A549 (cell line): Measurements from ENCODE around the gene PRKCE. TPM values are rescaled to one million over a fixed set of nuclear protein-coding genes. Genes with fewer than 3 reads are reported as not detected.

Experiments
- ATAC-seq, 2 experiments: fragments of 200-7000 bp in 1 of 2; fragments of >200 bp in 1 of 2; cut with Nextera tagmentation in 1 of 2; cut with Tn5 transposase in 1 of 2; 3 replicates each; pipeline versions ENCODE4 v1.8.0 to v1.9.1; 2018 to 2020; ENCODE audit warnings: mild to moderate bottlenecking in 1 of 2, moderate library complexity in 1 of 2
- CTCF ChIA-PET: fragments of 300-600 bp; sonication (Branson Sonifier 250); formaldehyde crosslinking; extraction: SDS; loops from one replicate; lab custom pipeline; 2021; ENCODE audit warnings: antibody characterized with exemption, inconsistent platforms; lab: Yijun Ruan, JAX
- POLR2A ChIA-PET: fragments of 350-600 bp; formaldehyde crosslinking; extraction: SDS; loops from one replicate; lab custom pipeline; 2021; ENCODE audit warnings: antibody characterized with exemption, inconsistent platforms; lab: Yijun Ruan, JAX
- DNase-seq, 2 experiments: peaks; one replicate each; pipeline versions ENCODE4 v3.0.0 to v3.0.0-alpha.2; 2011 to 2016; ENCODE audit warnings: low read depth in 1 of 2, low spot score in 1 of 2
- FAIRE-seq: peaks from 2 replicates; lab custom pipeline; 2011; peaks lifted over from hg19 to GRCh38; lab: Jason Lieb, UNC
- H3K27ac ChIP-seq, 2 experiments: fragments of >200 bp; sonication (Bioruptor Twin); formaldehyde crosslinking; 3 replicates each; pipeline ENCODE4 v1.5.1; 2016 to 2017
- H3K4me1 ChIP-seq: fragments of >200 bp; sonication (Bioruptor Twin); formaldehyde crosslinking; 3 replicates; pipeline ENCODE4 v1.6.1; 2016
- H3K4me2 ChIP-seq: fragments of >200 bp; sonication (Bioruptor Twin); formaldehyde crosslinking; 3 replicates; pipeline ENCODE4 v1.6.1; 2016
- H3K4me3 ChIP-seq: fragments of >200 bp; sonication (Bioruptor Twin); formaldehyde crosslinking; 3 replicates; pipeline ENCODE4 v1.5.1; 2016
- H3K9me3 ChIP-seq: fragments of >200 bp; sonication (Bioruptor Twin); formaldehyde crosslinking; 3 replicates; pipeline ENCODE4 v1.6.1; 2016
- ATOH8 ChIP-seq: fragments of 250-450 bp; sonication (Bioruptor Pico); IDR thresholded peaks from 2 replicates; pipeline ENCODE4 v1.5.0; 2020; ENCODE audit warnings: low read depth, mild to moderate bottlenecking, moderate library complexity
- BHLHE40 ChIP-seq: IDR thresholded peaks from 2 replicates; pipeline ENCODE4 v1.6.1; 2012; ENCODE audit warnings: low read depth, low read length, inconsistent platforms
- CHD4 ChIP-seq: fragments of 200-600 bp; sonication (generic); IDR thresholded peaks from 2 replicates; pipeline ENCODE4 v1.6.1; 2016; ENCODE audit warnings: antibody characterized with exemption, mild to moderate bottlenecking, borderline replicate concordance
- E2F6 ChIP-seq: IDR thresholded peaks from 2 replicates; pipeline ENCODE4 v1.6.1; 2012; ENCODE audit warnings: low read depth, borderline replicate concordance
- EHMT2 ChIP-seq: fragments of 200-600 bp; sonication (generic); IDR thresholded peaks from 2 replicates; pipeline ENCODE4 v1.6.1; 2016; ENCODE audit warnings: antibody characterized with exemption, low read depth, mild to moderate bottlenecking, moderate library complexity
- ELK1 ChIP-seq: fragments of 150-350 bp; IDR thresholded peaks from 2 replicates; pipeline ENCODE4 v1.6.1; 2014; ENCODE audit warnings: low read depth, mild to moderate bottlenecking, low read length
- EP300 ChIP-seq, 2 experiments: fragments of >200 bp; sonication (Bioruptor Twin); formaldehyde crosslinking; IDR thresholded peaks; 2 replicates in 1 of 2; 3 replicates in 1 of 2; pipeline ENCODE4 v1.6.1; 2016 to 2017
- ESRRA ChIP-seq: fragments of 150-350 bp; IDR thresholded peaks from 2 replicates; pipeline ENCODE4 v1.6.1; 2014; ENCODE audit warnings: mild to moderate bottlenecking, low read length, borderline replicate concordance
- FOSL2 ChIP-seq, 2 experiments: fragments of 450-650 bp in 1 of 2; fragments of >200 bp in 1 of 2; sonication (Bioruptor Twin) in 1 of 2; formaldehyde crosslinking; IDR thresholded peaks; 2 replicates each; pipeline versions ENCODE4 v1.5.0 to v1.6.1; 2016 to 2020; ENCODE audit warnings: mild to moderate bottlenecking in 1 of 2, moderate library complexity in 1 of 2
- FOXS1 ChIP-seq: fragments of 250-450 bp; sonication (Bioruptor Pico); IDR thresholded peaks from 2 replicates; pipeline ENCODE4 v1.5.0; 2020; ENCODE audit warnings: mild to moderate bottlenecking, moderate library complexity
- GATA3 ChIP-seq: IDR thresholded peaks from 2 replicates; pipeline ENCODE4 v1.6.1; 2012; ENCODE audit warnings: borderline replicate concordance
- HES2 ChIP-seq: fragments of >200 bp; sonication (Bioruptor Twin); formaldehyde crosslinking; IDR thresholded peaks from 2 replicates; pipeline ENCODE4 v1.6.1; 2016
- HMGXB4 ChIP-seq: fragments of 250-450 bp; sonication (Bioruptor Pico); IDR thresholded peaks from 2 replicates; pipeline ENCODE4 v1.5.0; 2021; ENCODE audit warnings: mild to moderate bottlenecking, moderate library complexity, borderline replicate concordance
- HOXB5 ChIP-seq: fragments of 250-450 bp; sonication (Bioruptor Pico); IDR thresholded peaks from 2 replicates; pipeline ENCODE4 v1.5.0; 2020; ENCODE audit warnings: mild to moderate bottlenecking, moderate library complexity
- JUN ChIP-seq, 2 experiments: fragments of >200 bp; sonication (Bioruptor Twin); formaldehyde crosslinking; IDR thresholded peaks; 2 replicates in 1 of 2; 3 replicates in 1 of 2; pipeline ENCODE4 v1.6.1; 2016 to 2017
- MAX ChIP-seq: IDR thresholded peaks from 2 replicates; pipeline ENCODE4 v1.6.1; 2012
- MAZ ChIP-seq: fragments of 150-350 bp; IDR thresholded peaks from 2 replicates; pipeline ENCODE4 v1.6.1; 2014; ENCODE audit warnings: antibody characterized with exemption, low read depth, low read length, borderline replicate concordance
- NPAS2 ChIP-seq: fragments of 250-450 bp; sonication (Bioruptor Pico); IDR thresholded peaks from 2 replicates; pipeline ENCODE4 v1.8.0; 2022; ENCODE audit warnings: mild to moderate bottlenecking, moderate library complexity, borderline replicate concordance
- POLR2A ChIP-seq: IDR thresholded peaks from 2 replicates; pipeline ENCODE4 v1.6.1; 2012; ENCODE audit warnings: mild to moderate bottlenecking, low read length
- POLR2AphosphoS2 ChIP-seq: conservative IDR thresholded peaks from 2 replicates; pipeline ENCODE4 v1.6.1; 2012; ENCODE audit warnings: low read length, improper control_type of control experiment, inconsistent platforms
- RARB ChIP-seq: fragments of 250-450 bp; sonication (Bioruptor Pico); IDR thresholded peaks from 2 replicates; pipeline ENCODE4 v1.8.0; 2021; ENCODE audit warnings: mild to moderate bottlenecking, moderate library complexity
- RCOR1 ChIP-seq: fragments of 150-350 bp; IDR thresholded peaks from 2 replicates; pipeline ENCODE4 v1.6.1; 2014; ENCODE audit warnings: antibody characterized with exemption, low read length, low read depth
- RFX5 ChIP-seq: fragments of 450-650 bp; IDR thresholded peaks from 2 replicates; pipeline ENCODE4 v1.7.1; 2014; ENCODE audit warnings: antibody characterized with exemption, mild to moderate bottlenecking, moderate library complexity
- SREBF2 ChIP-seq: fragments of 450-650 bp; IDR thresholded peaks from 2 replicates; pipeline ENCODE4 v1.6.1; 2014; ENCODE audit warnings: mild to moderate bottlenecking, moderate library complexity
- TP53 ChIP-seq: fragments of 250-450 bp; sonication (Bioruptor Pico); IDR thresholded peaks from 2 replicates; pipeline ENCODE4 v1.5.0; 2021; ENCODE audit warnings: mild to moderate bottlenecking, moderate library complexity
- ZSCAN20 ChIP-seq: fragments of 250-450 bp; sonication (Bioruptor Pico); IDR thresholded peaks from 2 replicates; pipeline ENCODE4 v1.8.0; 2022; ENCODE audit warnings: mild to moderate bottlenecking, moderate library complexity
- WGBS: methylation state at CpG from one replicate; pipeline ENCODE4 v1.1.6; 2017; ENCODE audit errors: missing lambda C conversion rate; 5-methylcytosine and 5-hydroxymethylcytosine counted together
- polyA plus RNA-seq, 4 experiments: library from polyadenylated mRNA; depleted of rRNA in 3 of 4; stranded (reverse); fragments of >200 nt; fragmentation: RNase III in 1 of 4; extraction: RNeasy Plus Mini Kit Qiagen cat#74134 plus additional on column Dnase treatment in 1 of 4; gene quantifications; 2 replicates in 3 of 4; 3 replicates in 1 of 4; pipeline ENCODE4 v1.2.3, GENCODE V29; 2011 to 2017

PRKCE gene
- polyA plus RNA-seq, 2 of the 4 experiments (the other 2 are of a cell fraction) = 11.5 to 12.0 TPM

- peak in 1 of 2 experiments; percentile 16 for DNase-seq
- CTCF ChIA-PET = interaction anchor here (1.0 to 1.2 kb wide), 2 partner anchors 45 to 170 kb away, joined by 3 read pairs; no protein-coding TSS in a partner anchor
- no peak overlapping the region for H3K4me3 ChIP-seq
- H3K4me1 ChIP-seq = peaks cover 33% of the 10 kb centered on the region
- WGBS = 96% methylated on average over 4 of the region's 4 CpGs
- no peak overlapping the region for H3K4me2 ChIP-seq
- ATAC-seq = peak; percentile 37 to 39; a peak in 5 of 6 replicates
- POLR2A ChIA-PET = no interaction called here
- H3K27ac ChIP-seq = peak overlapping the region in 1 of 2 experiments; percentile 65; a peak in 1 of 6 replicates
- H3K9me3 ChIP-seq = no peaks in the 10 kb centered on the region
- TF ChIP-seq JUN (IDR thresholded peaks at IDR 0.05) (no peak), POLR2A (no peak), RCOR1 (no peak), EHMT2 (no peak), MAZ (no peak), GATA3 (no peak), HES2 (no peak), HOXB5 (CRISPR knock-in tag) (no peak), HMGXB4 (CRISPR knock-in tag) (no peak), TP53 (CRISPR knock-in tag) (no peak), EP300 (IDR thresholded peaks at IDR 0.05) (no peak)
- FAIRE-seq = no peak
Measured at GRCh38 chr2:45823723-45824206, 172.3 kb downstream of the PRKCE start.

- no peak overlapping the region for H3K4me2 ChIP-seq
- no peak overlapping the region; a peak in 1 of 6 replicates for H3K27ac ChIP-seq
- H3K9me3 ChIP-seq = peaks cover 6% of the 10 kb centered on the region; the same call in 2 of the 3 replicates
- ATAC-seq (no peak), DNase-seq (peak in 1 of 2 experiments; percentile 17), FAIRE-seq (no peak)
- H3K4me1 ChIP-seq = peaks cover 26% of the 10 kb centered on the region
- POLR2A ChIA-PET = no interaction called here
- CTCF ChIA-PET = interaction anchor here (0.6 to 2.1 kb wide), 6 partner anchors 8 to 112 kb away, joined by 3 to 8 read pairs (median 3); no protein-coding TSS in a partner anchor
- no peak overlapping the region for H3K4me3 ChIP-seq
- TF ChIP-seq FOXS1 (CRISPR knock-in tag) (no peak), MAX (no peak), ELK1 (no peak), ESRRA (no peak), POLR2AphosphoS2 (no peak)
- WGBS = 78% methylated on average over 6 of the region's 6 CpGs
Measured at GRCh38 chr2:45825001-45825651, 173.7 kb downstream of the PRKCE start.

GRCh38 chr2:45826460-45826859 lies 175.0 kb downstream of the PRKCE start:
- CTCF ChIA-PET = interaction anchor here (2.1 kb wide), 1 partner anchor 10 kb away, joined by 6 read pairs; no protein-coding TSS in a partner anchor
- Histone ChIP-seq H3K27ac (no peak overlapping the region), H3K4me3 (no peak overlapping the region), H3K4me1 (peaks cover 12% of the 10 kb centered on the region), H3K4me2 (no peak overlapping the region), H3K9me3 (peaks cover 19% of the 10 kb centered on the region)
- POLR2A ChIA-PET = no interaction called here
- FAIRE-seq = no peak
- WGBS = 90% methylated on average over 6 of the region's 6 CpGs
- no peak for DNase-seq
- no peak for ATAC-seq
- TF ChIP-seq NPAS2 (CRISPR knock-in tag) = no peak
- no peak for TF ChIP-seq RARB (CRISPR knock-in tag)
- no peak for TF ChIP-seq HMGXB4 (CRISPR knock-in tag)
- no peak for TF ChIP-seq ESRRA
- no peak for TF ChIP-seq POLR2AphosphoS2
- no peak for TF ChIP-seq SREBF2
- no peak for TF ChIP-seq BHLHE40
- no peak for TF ChIP-seq RFX5
- TF ChIP-seq E2F6 = no peak
- no peak for TF ChIP-seq ZSCAN20 (CRISPR knock-in tag)
- no peak for TF ChIP-seq FOSL2 (IDR thresholded peaks at IDR 0.05)
- no peak for TF ChIP-seq FOSL2 (CRISPR knock-in tag; IDR thresholded peaks at IDR 0.05)
- TF ChIP-seq CHD4 = no peak
- TF ChIP-seq ATOH8 (CRISPR knock-in tag) = no peak
